D341Med (cell line): ENCODE measurements around the gene CCDC27.
A peak's percentile ranks its signal among the peaks of the same experiment; 100 is the strongest.

Source experiments
- DNase-seq: peaks from one replicate; pipeline ENCODE4 v3.0.0; 2012; ENCODE audit warnings: low spot score

CCDC27 gene

GRCh38 chr1:3777078-3777547, 24.9 kb downstream of the CCDC27 start:
- no peak for DNase-seq

- DNase-seq = no peak
Measured at GRCh38 chr1:3777647-3778589, 25.7 kb downstream of the CCDC27 start.

GRCh38 chr1:3778590-3779264, 26.5 kb downstream of the CCDC27 start:
- DNase-seq = no peak

GRCh38 chr1:3779265-3779911, 27.1 kb downstream of the CCDC27 start:
- DNase-seq = no peak

- DNase-seq = no peak
Measured at GRCh38 chr1:3779912-3780416, 27.7 kb downstream of the CCDC27 start.

- DNase-seq = no peak
Measured at GRCh38 chr1:3780901-3781300, 28.7 kb downstream of the CCDC27 start.

GRCh38 chr1:3783651-3784474, 31.6 kb downstream of the CCDC27 start:
- peak; percentile 25 for DNase-seq

- peak; percentile 12 for DNase-seq
Measured at GRCh38 chr1:3785045-3785444, 32.8 kb downstream of the CCDC27 start.

- peak; percentile 63 for DNase-seq
Measured at GRCh38 chr1:3785456-3786157, 33.4 kb downstream of the CCDC27 start.

GRCh38 chr1:3786468-3787348, 34.5 kb downstream of the CCDC27 start:
- no peak for DNase-seq

- DNase-seq = no peak
Measured at GRCh38 chr1:3787349-3787715, 35.1 kb downstream of the CCDC27 start.

GRCh38 chr1:3787745-3788605, 35.7 kb downstream of the CCDC27 start:
- no peak for DNase-seq

GRCh38 chr1:3788756-3789420, 36.6 kb downstream of the CCDC27 start:
- no peak for DNase-seq

- no peak for DNase-seq
Measured at GRCh38 chr1:3789421-3790300, 37.4 kb downstream of the CCDC27 start.

- DNase-seq = no peak
Measured at GRCh38 chr1:3790500-3790923, 38.3 kb downstream of the CCDC27 start.

GRCh38 chr1:3790952-3791351, 38.7 kb downstream of the CCDC27 start:
- DNase-seq = no peak
